GM12864 (cell line): ENCODE results near the gene IKBKE.

Experiments
- DNase-seq: peaks from one replicate; pipeline ENCODE4 v3.0.0-alpha.2; 2011; ENCODE audit warnings: low read depth
- H3K4me3 ChIP-seq: 2 replicates; pipeline ENCODE4 v1.5.1; 2011; ENCODE audit warnings: mild to moderate bottlenecking, low read depth, low read length, control low read depth
- TF ChIP-seq, protein P1 (sequence below): IDR thresholded peaks from 2 replicates; pipeline ENCODE4 v1.5.1; 2011; ENCODE audit warnings: low read depth, mild to moderate bottlenecking, moderate library complexity, low read length, control low read depth, inconsistent platforms; ENCODE audit errors: missing control alignments

Gene IKBKE

DNA sequence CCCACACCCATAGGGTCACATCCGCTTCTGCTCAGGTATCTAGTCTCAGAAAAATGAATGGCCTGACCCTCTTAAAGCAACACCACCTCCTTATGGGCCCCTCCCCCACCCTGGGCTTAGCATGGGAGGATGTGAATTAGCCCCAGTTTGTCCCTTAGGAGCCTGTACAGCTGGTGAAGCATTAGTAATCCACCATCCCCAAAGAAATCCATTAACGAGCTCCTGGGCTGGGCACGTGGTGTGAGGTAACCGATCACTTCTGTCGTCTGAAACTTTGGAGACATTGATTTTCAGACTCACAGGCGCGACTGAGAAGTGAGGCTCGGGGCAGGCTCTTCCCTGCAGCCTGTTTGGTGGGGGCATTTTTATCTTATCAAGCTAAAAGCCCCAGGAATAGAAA lies 47.5 kb downstream of the IKBKE start:
- DNase-seq, result no peak
- no peak overlapping the region for H3K4me3 ChIP-seq
- TF ChIP-seq, protein P1, sequence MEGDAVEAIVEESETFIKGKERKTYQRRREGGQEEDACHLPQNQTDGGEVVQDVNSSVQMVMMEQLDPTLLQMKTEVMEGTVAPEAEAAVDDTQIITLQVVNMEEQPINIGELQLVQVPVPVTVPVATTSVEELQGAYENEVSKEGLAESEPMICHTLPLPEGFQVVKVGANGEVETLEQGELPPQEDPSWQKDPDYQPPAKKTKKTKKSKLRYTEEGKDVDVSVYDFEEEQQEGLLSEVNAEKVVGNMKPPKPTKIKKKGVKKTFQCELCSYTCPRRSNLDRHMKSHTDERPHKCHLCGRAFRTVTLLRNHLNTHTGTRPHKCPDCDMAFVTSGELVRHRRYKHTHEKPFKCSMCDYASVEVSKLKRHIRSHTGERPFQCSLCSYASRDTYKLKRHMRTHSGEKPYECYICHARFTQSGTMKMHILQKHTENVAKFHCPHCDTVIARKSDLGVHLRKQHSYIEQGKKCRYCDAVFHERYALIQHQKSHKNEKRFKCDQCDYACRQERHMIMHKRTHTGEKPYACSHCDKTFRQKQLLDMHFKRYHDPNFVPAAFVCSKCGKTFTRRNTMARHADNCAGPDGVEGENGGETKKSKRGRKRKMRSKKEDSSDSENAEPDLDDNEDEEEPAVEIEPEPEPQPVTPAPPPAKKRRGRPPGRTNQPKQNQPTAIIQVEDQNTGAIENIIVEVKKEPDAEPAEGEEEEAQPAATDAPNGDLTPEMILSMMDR, result no peak

DNA sequence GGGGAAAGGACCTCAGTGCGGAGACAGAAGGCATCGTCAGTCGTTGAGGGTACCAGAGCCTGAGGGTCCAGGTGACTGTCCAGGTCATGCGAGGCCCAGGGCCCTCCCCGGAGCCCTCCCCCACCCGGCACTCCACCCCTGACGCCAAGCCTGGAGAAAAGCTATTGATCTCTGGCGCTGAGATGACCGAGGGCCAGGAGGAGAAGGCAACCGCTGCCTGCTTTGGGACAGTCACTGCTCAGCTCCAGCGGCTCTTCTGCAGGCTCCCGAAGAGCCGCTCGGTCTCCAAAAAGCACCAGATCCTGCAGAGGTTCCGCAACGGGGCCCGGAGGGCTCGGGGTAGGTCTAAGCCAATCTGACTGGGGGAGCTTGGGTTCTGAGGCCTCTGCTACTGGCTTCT lies 47.9 kb downstream of the IKBKE start:
- TF ChIP-seq, protein P1, result no peak
- DNase-seq, result no peak
- no peak overlapping the region for H3K4me3 ChIP-seq

DNA sequence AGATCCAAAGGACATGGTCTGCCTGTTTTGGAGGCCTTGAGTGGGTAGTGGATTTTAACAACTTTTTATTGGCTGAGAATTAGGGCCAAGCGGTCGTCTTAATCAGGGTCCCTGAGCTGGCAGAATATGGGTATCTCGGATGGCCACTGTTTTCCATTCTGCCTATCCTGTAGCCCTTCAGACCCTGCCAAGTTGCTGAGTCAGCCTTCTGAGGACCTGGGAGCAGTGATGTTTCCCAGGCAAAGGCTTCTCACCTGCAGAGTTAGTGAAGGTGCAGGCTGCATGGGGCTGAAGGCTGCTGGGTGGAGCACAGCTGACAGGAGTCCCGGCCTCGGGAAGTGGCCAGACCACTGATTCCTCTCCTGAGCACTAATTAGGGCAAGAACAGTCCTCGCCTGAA lies 48.5 kb downstream of the IKBKE start:
- TF ChIP-seq, protein P1, result no peak
- no peak overlapping the region for H3K4me3 ChIP-seq
- no peak for DNase-seq

DNA sequence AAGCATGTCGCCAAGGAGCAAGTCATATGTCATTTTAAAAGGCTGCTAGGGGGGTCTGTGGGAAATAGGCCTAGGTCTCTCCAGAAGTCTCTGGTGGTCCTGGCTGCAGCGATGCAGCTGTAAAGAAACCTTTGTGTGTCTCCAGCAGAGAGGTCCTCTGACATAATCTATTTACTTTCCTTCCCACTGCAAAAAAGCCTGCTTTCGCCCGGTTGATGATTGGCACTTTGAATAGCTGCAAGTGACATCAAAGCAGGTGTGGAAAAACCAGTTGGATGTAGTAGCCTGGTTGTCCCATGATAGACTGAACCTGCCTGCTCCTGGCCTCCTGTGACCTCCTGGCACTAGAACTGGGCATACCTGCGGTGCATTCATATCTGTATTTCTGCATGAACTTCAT lies 50.9 kb downstream of the IKBKE start:
- no peak for DNase-seq
- no peak overlapping the region for H3K4me3 ChIP-seq
- TF ChIP-seq, protein P1, result no peak

DNA sequence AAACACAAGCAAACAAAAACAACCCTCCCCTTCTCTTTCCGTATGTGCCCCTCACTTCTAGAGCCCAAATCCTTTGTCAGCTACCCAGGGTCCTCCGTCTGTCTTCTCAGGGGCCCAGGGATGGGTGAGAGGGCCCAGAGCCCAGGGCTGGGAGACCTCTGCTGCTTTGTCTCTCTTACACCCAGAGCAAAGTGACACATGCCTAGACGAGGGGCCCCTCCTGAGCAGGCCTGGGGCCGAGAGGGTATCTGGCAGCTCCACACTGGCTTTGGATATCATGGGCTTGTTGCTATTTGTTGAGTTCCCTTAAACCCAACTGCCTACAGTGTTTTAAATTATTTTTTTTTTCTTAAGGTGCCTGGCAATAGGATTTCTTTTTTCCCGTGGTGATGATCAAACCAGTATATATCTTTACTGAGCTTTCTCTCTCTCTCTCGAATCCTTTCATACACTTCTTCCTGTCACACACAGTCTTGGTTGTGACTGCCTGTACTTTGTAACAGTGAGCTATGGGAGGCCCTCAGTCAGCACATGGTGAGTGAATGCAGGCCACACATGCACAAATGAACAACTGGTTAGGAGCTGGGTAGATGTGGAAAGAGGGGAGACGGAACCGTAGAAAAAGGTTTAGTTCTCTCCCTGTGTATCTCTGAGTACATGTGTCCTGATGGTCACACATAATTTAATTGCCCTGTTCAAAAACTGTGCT lies 51.6 kb downstream of the IKBKE start:
- DNase-seq, result no peak
- TF ChIP-seq, protein P1, result no peak
- no peak overlapping the region for H3K4me3 ChIP-seq

DNA sequence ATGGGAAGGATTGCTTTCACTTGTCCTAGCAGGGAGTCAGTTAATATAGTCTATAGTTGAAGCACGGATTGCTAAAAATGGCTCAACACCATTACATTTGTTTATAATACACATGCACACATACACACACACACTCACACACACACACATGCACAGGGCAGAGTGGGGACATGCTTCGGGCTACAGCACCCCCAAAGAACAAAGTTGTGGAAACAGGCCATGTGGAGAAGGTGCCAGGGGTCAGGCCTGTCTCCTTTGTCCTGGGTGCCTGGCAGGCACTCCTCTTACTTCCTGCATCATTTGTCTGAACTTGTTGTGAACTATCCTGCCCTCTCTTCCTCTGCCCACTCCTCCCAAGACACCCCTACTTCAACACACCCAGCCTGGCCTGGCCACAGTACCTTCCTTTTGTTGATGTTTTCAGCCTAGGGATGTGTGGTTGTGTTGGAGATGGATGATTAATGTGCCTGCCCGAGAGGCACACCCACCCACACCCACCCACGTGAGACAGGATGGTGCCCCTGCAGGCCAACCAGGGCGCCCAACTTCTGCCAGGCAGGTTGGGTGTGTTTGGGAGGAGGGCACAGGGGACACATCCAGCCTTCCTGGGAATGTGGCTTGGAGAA lies 54.6 kb downstream of the IKBKE start:
- no peak overlapping the region for H3K4me3 ChIP-seq
- DNase-seq, result no peak
- TF ChIP-seq, protein P1, result no peak
